HUDEP-2 (cell line): ENCODE data around the gene FRMPD4.

Source experiments
- DNase-seq, 76 experiments: peaks; one replicate each; lab custom pipeline; 2025; ENCODE audit not compliant: unreplicated experiment in 76 of 76; lab: John Stamatoyannopoulos, UW

Gene FRMPD4

DNA sequence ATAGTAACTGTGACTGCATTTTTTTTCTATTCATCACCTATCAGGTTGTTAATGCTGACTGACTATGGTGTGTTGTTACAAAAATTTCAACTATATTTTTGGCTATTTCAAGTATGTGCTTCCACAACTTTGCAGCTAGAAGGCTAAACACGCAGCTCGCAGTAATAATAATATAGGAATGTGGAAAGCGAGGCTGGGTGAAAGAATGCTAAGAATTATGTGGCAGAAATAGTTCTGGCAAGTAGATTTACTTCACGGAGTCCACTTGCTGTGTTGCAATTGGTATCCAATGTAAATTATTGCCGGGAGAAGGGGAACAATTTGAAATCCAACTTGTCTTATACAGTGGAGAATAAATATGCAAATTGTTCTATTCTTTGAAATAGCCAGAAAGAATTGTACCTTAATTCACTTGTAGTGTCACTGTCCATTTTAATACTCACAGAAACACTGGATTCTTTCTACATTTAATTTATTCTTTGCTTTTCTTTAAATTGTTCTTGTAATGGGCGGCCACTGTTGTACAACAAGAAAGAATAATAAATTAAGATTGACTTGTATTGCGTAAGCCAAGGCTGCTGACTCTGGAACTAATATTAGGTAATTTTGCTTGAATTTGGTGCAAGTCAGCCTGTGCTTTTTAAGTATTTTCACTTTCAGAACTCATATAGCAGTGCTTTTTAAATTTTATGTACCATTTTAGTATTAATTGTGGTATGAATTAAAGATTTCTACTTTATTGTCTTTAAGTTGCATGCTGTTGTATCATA lies 154.9 kb downstream of the FRMPD4 start:
- DNase-seq: no peak

DNA sequence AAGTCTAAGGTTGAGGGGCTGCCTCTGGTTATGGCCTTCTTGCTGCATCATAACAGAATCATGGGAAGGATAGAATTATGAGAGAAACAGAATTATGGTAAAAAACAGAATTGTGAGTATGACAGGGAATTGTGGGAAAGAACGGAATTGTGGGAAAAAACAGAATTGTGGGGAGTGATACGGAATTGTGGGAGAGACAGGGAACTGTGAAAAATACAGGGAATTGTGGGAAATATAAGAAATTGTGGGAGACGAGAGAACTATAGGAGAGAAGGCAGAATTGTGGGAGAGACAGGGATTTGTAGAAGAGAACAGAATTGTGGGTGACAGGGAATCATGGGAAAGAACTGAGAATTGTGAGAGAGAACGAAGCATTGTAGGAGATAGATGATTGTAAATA lies 159.1 kb downstream of the FRMPD4 start:
- no peak for DNase-seq

DNA sequence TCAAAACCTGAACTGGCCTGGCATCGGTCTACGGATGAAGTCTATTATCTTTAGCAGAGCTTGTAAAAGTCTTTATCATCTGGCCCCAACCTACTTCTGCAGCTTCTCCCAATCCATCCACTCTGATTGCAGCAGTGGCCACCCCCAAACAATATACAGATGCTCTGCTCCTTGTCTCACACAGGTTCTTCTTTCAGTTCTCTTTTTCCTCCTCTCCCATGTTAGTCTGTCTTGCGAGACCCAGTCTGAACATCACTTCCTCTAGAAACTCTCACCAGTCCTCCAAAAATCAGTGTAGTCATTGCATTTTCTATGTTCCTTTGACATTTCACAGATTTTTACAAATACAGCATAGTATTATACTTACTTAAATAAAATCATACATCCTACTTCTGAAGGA lies 163.0 kb downstream of the FRMPD4 start:
- no peak for DNase-seq

DNA sequence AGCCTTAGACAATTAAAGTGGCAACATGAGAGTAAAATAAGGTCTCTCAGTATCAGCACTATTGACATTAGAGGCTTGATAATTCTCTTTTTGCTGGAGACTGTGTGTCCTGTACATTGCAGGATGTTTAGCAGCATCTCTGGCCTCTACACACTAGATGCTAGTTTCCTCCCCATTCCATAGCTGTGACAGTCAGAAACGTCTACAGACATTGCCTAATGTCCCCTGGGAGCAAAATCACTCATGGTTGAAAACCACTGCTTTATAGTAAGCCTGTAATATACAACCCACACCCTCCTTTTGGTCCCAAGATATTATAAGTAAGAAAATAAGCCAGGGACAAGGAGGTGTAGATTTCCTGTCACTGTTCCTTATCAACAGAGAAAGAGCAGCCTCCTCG lies 166.0 kb downstream of the FRMPD4 start:
- no peak for DNase-seq

DNA sequence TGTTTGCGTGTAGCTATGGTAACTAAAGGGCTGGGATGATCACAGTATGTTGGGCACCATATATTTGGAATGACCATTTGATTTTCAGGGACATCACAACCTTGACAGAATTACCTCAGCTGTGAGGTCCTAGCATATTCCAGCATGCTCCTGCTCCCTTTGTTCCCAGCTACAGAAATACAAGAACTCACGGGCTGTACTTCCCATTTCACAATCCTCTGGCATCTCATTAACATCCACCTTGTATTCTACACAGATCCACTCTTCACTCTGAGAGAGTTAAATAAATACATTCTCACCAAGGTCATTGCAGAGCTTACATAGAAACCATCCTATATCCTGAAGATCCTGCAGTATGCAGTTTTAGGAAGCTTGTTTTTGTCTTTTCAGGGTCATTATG lies 169.7 kb downstream of the FRMPD4 start:
- DNase-seq: no peak

DNA sequence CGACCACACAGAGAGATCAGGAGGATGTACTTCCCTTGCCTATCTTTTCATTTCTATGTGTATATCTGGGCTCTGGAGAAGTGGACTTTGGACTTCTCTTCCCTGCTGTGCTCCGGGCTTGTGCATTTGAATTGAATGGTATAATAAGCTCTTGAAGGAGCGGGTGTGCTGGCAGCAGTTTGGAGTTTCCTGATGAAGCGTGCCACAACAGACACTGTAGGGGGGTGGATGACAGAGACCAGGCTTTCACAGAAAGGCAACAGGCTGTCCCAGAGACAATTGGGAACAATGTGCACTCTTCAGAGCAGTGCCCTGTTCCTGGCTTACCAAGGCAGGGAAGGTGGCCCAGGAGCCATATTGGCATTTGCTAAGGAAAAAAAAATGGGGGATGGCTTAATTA lies 170.1 kb downstream of the FRMPD4 start:
- no peak for DNase-seq

DNA sequence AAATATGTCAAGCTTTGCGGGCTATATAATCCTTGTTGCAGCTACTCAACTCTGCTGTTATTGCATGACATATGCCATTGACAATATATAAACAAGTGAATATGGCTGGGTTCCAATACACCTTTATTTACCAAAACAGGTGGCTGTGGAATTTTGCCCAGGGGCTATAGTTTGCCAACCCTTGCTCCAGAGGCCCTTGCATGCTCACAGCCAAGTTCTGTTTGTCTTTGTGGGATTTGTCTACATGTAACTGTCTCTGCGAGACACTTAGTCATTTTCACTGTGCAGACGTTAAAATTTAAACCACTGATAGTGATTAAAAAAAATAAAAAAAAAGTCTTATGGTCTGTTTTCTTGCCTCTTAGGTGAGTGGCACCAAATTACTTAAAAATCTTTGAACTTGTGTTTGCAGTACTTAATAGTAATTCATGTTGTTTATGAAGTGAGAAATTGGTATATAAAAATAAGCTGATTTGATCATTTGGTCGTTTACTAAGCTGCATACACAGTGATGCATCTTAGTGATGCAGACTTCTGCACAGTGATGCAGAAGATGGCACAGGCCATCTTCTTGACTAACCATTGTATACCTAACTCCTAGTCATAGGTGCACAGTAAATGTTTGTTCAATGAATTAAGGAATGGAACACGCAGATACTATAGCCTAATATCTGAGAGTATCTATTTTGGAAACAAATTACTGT lies 170.9 kb downstream of the FRMPD4 start:
- DNase-seq: no peak

DNA sequence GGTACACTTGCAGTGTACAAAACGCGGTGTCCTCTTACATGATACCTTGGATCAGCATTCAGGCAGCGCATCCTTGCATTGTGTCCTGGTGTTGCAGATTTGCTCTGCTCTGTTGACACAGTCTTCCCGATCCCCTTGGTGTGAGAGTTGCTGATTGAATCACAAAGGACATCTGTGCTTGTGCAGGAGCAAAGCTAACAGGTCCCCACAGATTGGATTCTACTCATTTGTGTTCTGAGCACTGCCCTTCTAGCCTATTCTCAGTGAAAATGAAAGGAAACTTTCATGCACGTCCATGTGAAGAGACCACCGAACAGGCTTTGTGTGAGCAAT lies 171.4 kb downstream of the FRMPD4 start:
- no peak for DNase-seq

DNA sequence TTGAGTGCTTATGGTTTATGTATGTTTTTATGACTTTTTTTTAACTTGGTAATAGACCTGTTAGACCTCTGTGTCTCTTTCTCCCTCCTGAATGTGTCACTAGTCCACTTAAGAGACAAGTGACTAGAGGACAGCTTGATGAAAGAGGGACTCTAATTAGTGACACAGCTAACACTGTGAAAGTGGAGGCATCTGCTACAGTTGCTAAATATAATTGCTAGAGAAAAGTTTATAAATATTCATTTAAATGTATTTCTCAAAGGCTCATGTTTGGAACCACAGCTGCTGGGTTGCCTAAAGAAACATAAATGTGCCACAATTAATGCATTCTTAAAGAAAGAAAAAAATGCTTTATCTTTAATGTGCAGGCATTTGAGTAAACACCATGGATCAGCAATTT lies 176.4 kb downstream of the FRMPD4 start:
- no peak for DNase-seq

DNA sequence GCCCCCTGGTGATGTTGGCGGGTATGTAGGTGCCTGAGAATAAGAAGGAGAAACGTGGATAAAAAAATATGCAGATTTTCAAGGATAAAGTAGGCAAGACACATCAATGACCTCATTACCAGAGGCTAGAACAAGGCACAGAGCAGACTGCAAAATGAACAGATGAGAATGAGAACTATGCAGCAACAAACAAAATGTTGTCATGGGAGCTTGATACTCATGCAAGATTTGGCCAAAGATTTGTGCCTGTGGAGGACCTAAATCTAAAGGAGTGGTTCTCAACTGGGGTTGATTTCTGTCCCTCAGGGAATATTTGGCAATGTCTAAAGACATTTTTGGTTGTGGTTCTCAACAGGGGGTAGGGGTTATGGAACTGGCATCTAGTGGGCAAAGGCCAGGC lies 177.3 kb downstream of the FRMPD4 start:
- no peak for DNase-seq

DNA sequence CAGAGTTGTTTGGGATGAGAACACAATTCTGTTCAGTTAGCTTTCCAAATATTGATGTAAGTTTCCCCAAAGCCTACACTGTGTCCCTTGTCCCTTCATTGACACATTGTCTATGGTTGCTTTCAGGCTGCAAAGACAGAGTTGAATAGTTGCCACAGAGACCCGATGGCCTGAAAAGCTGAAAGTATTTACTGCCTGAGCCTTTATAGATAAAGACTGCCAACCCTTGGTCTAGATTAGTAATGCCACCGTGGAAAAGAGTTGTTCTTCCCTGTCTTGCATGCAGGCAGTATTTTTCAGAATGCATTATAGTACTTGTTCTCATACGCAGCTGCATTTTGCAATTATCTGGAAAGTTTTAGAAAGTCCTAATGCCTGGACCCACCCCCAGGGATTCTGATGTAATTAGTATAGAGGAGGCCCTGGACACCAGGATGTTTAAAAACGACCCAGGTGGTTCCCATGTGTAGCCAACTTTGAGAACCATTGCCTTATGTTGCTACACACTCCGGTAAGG lies 180.8 kb downstream of the FRMPD4 start:
- DNase-seq: peak in 1 of 76 experiments; percentile 0

DNA sequence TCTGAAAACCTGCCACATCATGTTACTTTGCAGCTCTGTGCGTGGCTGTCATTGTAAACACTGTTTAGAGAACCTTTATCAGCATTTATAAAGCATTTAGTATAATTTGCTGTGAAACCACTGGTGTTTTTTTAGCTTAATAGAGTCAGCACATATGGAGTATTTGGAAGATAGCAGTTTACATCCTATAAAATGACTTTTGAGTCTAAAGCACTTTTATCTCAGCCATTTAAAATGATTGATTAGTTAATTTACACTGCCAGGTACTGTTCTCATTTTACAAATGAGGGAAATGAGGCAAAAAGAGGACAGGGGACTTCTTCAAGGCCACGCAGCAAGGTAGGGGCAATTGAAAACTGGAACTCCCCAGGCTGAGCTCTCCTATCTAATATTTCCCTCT lies 181.7 kb downstream of the FRMPD4 start:
- DNase-seq: no peak

DNA sequence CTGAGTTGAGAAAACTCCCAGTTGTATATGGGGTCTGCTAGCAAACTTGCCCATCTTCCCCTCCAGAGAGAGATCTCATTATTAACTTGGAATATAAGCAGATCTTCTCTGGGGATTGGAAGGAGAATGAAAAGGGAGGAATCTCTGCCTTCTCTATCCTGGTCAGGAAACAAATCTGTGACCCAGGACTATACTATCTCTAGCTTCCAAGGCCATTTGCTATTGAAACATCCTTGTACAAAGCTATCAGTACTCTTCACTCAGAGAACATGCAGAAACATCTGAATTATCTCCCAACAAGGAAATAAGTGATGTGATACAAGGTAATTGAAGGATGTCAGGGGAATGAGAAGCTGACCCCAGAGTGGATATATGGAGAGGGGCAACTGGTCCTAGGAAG lies 183.8 kb downstream of the FRMPD4 start:
- DNase-seq: no peak

DNA sequence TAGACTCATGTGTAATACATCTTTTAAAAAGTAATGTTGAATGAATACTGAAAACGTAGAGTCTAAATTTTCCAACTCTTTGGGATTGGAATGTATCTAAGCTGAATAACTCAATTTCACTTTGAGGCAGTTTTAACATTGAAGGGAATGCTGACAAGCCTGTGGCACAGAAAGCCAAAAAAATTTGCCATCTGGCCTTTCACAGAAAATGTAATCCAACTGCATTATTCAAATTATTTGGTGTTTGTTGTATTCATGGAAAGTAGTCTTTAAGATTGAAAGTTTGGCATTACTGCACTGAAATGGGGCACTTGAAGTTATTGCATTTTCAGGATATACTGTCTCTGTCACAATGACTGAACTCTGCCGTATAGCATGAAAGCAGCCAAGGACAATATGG lies 186.9 kb downstream of the FRMPD4 start:
- no peak for DNase-seq

DNA sequence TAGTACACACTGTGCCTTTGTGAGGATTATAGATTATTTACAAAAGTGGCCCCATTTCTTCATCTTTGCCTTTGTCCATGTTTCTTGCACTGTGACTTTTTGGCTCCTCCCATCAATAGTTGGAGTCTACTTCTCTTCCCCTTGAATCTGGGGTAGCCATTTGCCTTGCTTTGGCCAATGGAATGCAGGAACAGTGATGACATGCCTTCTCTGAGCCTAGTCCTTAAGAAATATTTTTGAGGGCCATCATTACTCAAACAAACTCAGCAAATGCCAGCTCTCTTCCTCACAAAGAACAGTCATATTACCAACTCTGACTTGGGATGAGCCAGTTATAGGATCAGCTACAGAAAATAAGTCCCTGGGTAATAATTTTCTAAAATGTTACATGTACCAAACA lies 189.6 kb downstream of the FRMPD4 start:
- DNase-seq: no peak

DNA sequence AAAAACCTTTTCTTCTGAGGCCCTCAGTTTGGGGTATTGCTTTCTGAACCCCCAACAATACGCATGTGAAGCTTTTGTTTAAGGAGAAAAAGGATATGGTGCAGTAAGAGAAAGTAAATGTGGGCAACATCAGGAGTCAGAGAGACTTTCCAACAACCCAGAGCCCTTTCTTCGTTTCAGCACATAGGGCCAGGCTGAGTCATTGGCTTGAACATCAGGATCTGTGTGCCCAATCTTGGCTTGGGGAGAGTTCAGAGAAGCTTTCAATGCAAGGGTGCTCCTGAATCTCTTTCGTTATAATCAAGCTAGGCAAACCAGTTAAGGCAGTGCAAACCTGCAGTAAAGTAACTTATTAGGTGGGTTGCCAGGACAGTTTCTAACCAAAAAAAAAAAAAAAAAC lies 191.2 kb downstream of the FRMPD4 start:
- no peak for DNase-seq

DNA sequence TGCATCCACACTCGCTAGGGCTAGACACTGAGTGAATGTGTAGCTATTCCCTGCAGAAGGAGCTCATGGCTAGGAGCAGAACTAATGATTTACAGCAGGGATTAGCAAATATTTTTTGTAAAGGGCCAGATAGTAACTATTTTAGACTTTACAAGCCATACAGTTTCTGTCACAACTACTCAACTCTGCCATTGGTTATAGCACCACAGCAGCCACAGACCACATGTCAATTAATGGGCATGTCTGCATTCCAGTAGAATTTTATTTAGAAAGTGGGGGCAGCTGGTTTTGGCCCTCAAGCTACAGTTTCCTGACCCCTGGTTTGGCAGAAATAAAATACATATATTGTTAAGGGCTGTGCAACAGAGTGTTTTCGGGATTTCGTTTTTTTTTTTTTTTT lies 192.6 kb downstream of the FRMPD4 start:
- DNase-seq: no peak

DNA sequence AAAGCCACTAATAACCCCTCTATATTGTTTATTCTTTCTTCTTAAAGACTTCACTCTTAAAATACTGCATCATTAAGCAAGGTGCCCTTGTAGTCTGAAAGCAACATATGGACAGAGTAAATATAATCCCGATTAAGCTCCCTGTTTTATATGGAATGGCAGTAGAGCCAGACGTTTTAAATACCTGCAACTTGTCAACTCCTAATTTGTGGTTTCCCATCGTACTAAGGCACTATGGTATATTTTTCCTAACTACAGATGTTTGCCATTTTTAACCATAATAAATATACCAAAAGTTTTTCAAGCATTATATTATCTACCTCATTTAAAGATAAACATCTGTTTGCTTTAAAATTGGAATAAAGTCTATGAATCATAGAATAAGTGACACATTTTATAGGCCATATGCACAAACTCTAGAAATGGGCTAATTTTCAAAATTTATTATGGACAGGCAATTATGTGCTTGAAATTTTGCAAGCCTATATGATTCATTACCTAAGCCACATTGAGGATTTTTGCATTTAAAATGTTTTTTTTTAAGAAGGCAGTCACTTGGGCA lies 194.6 kb downstream of the FRMPD4 start:
- no peak for DNase-seq

DNA sequence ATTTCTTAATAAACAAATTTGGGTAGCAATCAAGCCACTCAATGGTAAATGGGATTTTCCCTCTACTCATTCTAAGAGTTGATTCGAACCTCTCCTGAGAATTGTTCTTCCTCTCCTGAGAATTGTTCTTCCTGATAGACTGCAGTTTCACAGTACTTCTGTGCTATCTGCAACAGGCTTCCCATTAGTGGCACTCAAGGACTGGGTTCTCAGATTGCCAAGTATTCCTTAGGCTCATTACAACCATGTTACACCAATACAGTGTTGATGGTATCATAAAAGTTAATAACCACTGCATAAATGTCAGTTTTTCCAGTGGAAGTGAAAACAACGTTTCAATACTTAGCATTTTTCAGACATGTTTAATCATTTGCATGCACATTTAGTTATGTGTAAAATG lies 201.6 kb downstream of the FRMPD4 start:
- DNase-seq: peak in 1 of 76 experiments; percentile 0

DNA sequence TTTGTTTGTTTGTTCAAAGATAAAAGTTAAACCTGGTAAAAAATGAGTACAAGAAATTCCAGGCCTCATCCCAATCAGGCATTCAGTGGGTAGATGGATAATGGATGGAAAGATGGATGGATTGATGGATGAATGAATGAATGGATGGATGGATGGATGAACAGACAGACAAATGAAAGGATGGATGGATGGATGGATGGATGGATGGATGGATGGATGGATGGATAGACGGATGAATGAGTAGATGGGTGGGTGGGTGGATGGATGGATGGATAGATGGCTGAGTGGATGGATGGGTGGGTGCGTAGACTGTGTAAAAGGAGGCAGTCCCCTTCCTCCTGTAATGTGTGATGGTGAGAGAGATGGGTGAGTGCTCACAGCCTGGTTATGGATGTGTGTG lies 206.7 kb downstream of the FRMPD4 start:
- DNase-seq: no peak

DNA sequence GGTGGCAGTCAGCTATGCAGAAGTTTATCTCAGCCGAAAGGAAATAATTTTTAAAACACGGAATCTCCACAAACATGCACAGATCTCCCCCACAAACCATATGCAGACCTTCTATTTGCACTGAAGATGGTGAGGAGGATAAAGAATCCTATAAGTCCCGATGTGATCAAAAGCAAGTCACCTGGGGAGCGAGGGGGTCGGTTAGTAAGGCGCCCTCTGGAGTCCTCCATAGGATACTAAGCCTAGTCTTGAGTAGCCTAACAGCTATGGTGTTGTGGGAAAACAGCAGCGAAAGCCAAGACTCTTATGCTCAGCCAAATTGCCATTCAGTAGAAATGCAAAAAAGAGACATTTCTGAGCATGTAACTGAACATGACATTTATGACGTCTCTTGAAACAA lies 210.9 kb downstream of the FRMPD4 start:
- no peak for DNase-seq

DNA sequence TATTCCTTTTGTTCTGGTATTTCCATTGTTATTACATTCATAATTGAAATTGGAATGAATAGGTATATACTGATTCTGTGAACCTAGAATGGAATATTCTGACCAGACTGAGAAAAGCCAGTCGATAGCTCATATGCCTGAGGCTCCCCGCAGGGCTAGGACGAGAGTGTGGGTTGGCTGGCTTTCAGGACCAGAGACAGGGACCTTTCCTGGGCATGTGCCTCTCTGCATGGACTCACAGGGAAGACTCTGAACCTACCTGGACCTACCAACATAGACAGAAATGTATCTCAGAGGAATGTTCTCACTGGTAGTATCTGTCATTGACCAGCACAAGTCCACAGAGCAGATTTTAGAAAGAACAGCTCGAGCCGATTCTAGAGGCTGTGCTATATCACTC lies 214.6 kb downstream of the FRMPD4 start:
- no peak for DNase-seq
